Right cardiac atrium (tissue), 5 donors: ENCODE results near the gene PRM3. TPM values are rescaled to one million over a fixed set of nuclear protein-coding genes. Genes with fewer than 3 reads are reported as not detected.
"Not testable (repeated sequence)": the region's sequence is repeated elsewhere in the genome, so short reads cannot be mapped to it uniquely, and the experiment has no call there.

Experiments used
- ATAC-seq, 2 donors: fragments of 200-7000 bp; cut with Tn5 transposase; one replicate each; pipeline versions ENCODE4 v1.8.0 to v1.9.1; 2020; ENCODE audit warnings: moderate library complexity in 2 of 2, mild to moderate bottlenecking in 1 of 2
- DNase-seq, 3 donors: peaks; one replicate each; pipeline ENCODE4 v3.0.0-alpha.2; 2020
- H3K27ac ChIP-seq: one replicate; pipeline ENCODE4 v1.5.1; 2013; ENCODE audit warnings: mild to moderate bottlenecking, low read length, control low read depth, moderate library complexity
- H3K27me3 ChIP-seq: one replicate; pipeline ENCODE4 v1.6.1; 2013; ENCODE audit not compliant: control insufficient read depth, insufficient read depth
- H3K4me1 ChIP-seq: one replicate; pipeline ENCODE4 v1.6.1; 2013; ENCODE audit warnings: low read length; ENCODE audit not compliant: control insufficient read depth, insufficient read depth
- H3K4me3 ChIP-seq: one replicate; pipeline ENCODE4 v1.5.1; 2013; ENCODE audit warnings: low read length, control low read depth
- H3K9me3 ChIP-seq: one replicate; pipeline ENCODE4 v1.6.1; 2013; ENCODE audit warnings: low read length; ENCODE audit not compliant: control insufficient read depth
- WGBS: extraction: QIAGEN DNeasy Blood & Tissue Kit; methylation state at CpG from one replicate; pipeline ENCODE4 v1.1.7; 2013; 5-methylcytosine and 5-hydroxymethylcytosine counted together
- intact Hi-C, 4 donors: fragments of 100-400 bp; cut with DNase I; formaldehyde crosslinking; loops; one replicate each; pipeline versions ENCODE4 v1.11.0 to v1.14.0; 2022 to 2023
- polyA plus RNA-seq: library from polyadenylated mRNA; stranded (reverse); fragments of 200-250 nt; gene quantifications from one replicate; pipeline ENCODE4 v1.2.3, GENCODE V29; 2013
- total RNA-seq, 4 donors: library from RNA; stranded (reverse); fragmentation: NEBNext Ultra II Directional; extraction: Animal tissue kit (Norgen Biotek cat#: 25700); gene quantifications; one replicate each; pipeline ENCODE4 v1.2.1, GENCODE V29; 2021
- donor health status: healthy with polysubstance abuse.
- donor health status: DM: no; HTN: yes; CAD: no.
- donor health status: DM: no; HTN: no; CAD: no.
- donor health status: DM: no; HTN: yes; CAD: no; lungs with severe emphysema.
- donor health status: DM: yes; HTN: yes; CAD: no.

Gene PRM3
- total and polyA plus RNA-seq, 5 donors, result not detected

GRCh38 chr16:11292076-11292748, 18.8 kb upstream of the PRM3 start:
- H3K4me1 ChIP-seq, result no peaks in the 10 kb centered on the region
- no peak overlapping the region for H3K4me3 ChIP-seq
- intact Hi-C loops, result no loop called here
- 87% methylated on average over 7 of the region's 7 CpGs for WGBS
- no peaks in the 10 kb centered on the region for H3K27me3 ChIP-seq
- ATAC-seq (no peak), DNase-seq (no peak)
- H3K9me3 ChIP-seq, result no peaks in the 10 kb centered on the region
- no peak overlapping the region for H3K27ac ChIP-seq

- no peaks in the 10 kb centered on the region for H3K9me3 ChIP-seq
- no peak overlapping the region for H3K4me3 ChIP-seq
- no peaks in the 10 kb centered on the region for H3K4me1 ChIP-seq
- H3K27ac ChIP-seq, result no peak overlapping the region
- no peak for DNase-seq
- WGBS, result 68% methylated on average over 10 of the region's 10 CpGs
- intact Hi-C loops, result no loop called here
- no peak for ATAC-seq
- H3K27me3 ChIP-seq, result no peaks in the 10 kb centered on the region
Observed at GRCh38 chr16:11291091-11291703, 17.8 kb upstream of the PRM3 start.

- Histone ChIP-seq H3K9me3 (no peaks in the 10 kb centered on the region), H3K4me1 (no peaks in the 10 kb centered on the region), H3K4me3 (no peak overlapping the region), H3K27ac (no peak overlapping the region), H3K27me3 (no peaks in the 10 kb centered on the region)
- WGBS, result 94% methylated on average over 8 of the region's 8 CpGs
- DNase-seq (no peak), ATAC-seq (no peak)
- intact Hi-C loops, result no loop called here
Observed at GRCh38 chr16:11290102-11290893, 16.9 kb upstream of the PRM3 start.

DNA sequence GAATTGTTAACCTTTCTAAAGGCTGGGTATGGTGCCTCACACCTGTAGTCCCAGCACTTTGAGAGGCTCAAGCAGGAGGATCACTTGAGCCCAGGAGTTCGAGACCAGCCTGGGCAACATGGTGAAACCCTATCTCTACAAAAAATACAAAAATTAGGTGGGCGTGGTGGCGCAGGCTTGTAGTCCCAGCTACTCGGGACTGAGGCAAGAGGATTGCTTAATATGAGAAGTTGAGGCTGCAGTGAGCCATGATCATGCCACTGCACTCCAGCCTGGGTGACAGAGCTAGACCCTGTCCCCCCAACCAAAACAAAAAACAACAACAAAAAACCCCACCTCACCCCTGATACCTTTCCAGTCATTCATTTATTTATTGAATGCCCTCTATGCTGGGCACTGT, 16.3 kb upstream of the PRM3 start:
- DNase-seq, H3K4me1 ChIP-seq, H3K27me3 ChIP-seq, intact Hi-C loops, H3K27ac ChIP-seq, H3K9me3 ChIP-seq, ATAC-seq, H3K4me3 ChIP-seq: not testable (repeated sequence)
- WGBS, result 88% methylated on average over 4 of the region's 4 CpGs

- H3K27me3 ChIP-seq, result no peaks in the 10 kb centered on the region
- H3K4me1 ChIP-seq, result no peaks in the 10 kb centered on the region
- H3K27ac ChIP-seq, result no peak overlapping the region
- intact Hi-C loops, result no loop called here
- ATAC-seq (no peak), DNase-seq (no peak)
- 97% methylated on average over 2 of the region's 2 CpGs for WGBS
- no peak overlapping the region for H3K4me3 ChIP-seq
- H3K9me3 ChIP-seq, result no peaks in the 10 kb centered on the region
Observed at GRCh38 chr16:11289202-11289601, 15.8 kb upstream of the PRM3 start.

GRCh38 chr16:11285842-11286241, 12.4 kb upstream of the PRM3 start:
- intact Hi-C loops, result no loop called here
- ATAC-seq, result no peak
- 79% methylated on average over 2 of the region's 2 CpGs for WGBS
- Histone ChIP-seq H3K4me1 (no peaks in the 10 kb centered on the region), H3K4me3 (no peak overlapping the region), H3K27me3 (no peaks in the 10 kb centered on the region), H3K27ac (no peak overlapping the region), H3K9me3 (no peaks in the 10 kb centered on the region)
- DNase-seq, result no peak

DNA sequence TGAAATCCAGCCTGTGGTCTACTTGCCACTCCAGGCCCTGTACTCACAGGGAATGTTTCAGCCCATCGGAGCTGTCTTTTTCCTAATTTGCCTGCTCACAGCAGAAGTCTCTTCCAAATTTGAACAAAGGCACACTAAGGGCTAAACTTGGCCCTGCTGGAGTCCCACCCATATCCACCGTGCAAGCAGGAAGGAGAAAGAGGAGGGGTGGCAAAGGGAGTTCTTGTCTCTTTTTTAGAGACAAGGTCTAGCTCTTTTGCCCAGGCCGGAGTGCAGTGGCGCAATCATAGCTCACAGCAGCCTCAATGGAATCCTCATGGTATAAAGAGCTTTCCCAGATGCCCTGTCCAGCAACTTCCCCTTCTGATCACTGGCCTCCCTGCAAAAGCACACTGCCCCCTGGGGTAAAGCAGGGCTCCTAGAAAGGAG, 10.4 kb upstream of the PRM3 start:
- DNase-seq (no peak), ATAC-seq (no peak)
- 51% methylated on average over 4 of the region's 4 CpGs for WGBS
- no peaks in the 10 kb centered on the region for H3K4me1 ChIP-seq
- H3K4me3 ChIP-seq, result no peak overlapping the region
- no peaks in the 10 kb centered on the region for H3K9me3 ChIP-seq
- no peak overlapping the region for H3K27ac ChIP-seq
- intact Hi-C loops, result no loop called here
- H3K27me3 ChIP-seq, result no peaks in the 10 kb centered on the region

DNA sequence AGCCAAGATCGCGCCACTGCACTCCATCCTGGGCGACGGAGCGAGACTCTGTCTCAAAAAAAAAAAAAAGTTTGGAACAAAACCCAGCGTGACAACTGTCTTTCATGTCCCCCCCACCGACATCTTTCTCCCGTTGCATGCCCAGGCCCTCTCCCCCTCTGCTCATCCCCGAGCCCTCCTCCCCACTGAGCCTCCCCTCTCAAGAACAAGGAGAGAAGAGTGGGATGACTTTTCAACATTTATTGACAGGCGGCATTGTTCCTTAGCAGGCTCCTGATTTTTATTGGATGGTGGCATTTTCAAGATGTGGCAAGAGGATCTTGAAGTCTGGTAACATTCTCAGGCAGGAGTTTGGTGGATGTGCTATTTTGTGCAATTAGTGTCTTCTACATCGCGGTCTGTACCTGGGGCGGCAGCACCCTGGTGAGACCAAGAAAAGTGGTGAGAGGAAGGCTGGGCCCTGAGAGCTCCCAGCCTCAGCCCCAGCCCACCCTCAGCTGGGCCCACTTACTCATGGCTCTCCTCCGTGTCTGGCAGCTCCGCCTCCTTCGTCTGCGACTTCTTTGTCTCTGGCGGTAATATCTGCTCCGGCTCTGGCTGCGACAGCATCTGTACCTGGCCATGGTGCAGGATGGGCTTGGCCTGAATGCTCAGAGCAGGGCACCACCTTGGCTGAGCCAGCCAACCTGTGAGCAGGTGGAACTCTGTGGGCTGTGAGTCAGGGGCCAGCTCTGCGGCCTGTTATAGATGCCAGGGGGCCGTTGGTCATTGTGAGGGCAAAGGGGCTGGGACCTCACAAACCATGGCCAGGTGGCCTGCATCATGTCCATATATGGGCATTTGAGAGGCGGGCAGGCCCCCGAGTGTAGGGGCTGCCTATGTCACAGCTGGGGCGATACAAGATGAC, 7.4 kb upstream of the PRM3 start, which contains the start of gene PRM1:
TSS of gene PRM1 (minus strand) at position 715 of the 907 bp plus-strand sequence. CDS start at position 623, 92 bp downstream.
- Histone ChIP-seq H3K27me3 (no peaks in the 10 kb centered on the region), H3K4me3 (no peak within 1 kb of the TSS), H3K4me1 (no peaks in the 10 kb centered on the region), H3K9me3 (no peaks in the 10 kb centered on the region), H3K27ac (no peak within 1 kb of the TSS)
- ATAC-seq, result no peak
- intact Hi-C loops, result no loop called here
- DNase-seq, result no peak
- WGBS, result 81% methylated on average over 25 of the region's 25 CpGs

- Histone ChIP-seq H3K4me3 (no peak overlapping the region), H3K4me1 (no peaks in the 10 kb centered on the region), H3K9me3 (no peaks in the 10 kb centered on the region), H3K27ac (no peak overlapping the region), H3K27me3 (no peaks in the 10 kb centered on the region)
- ATAC-seq (no peak), DNase-seq (no peak)
- WGBS, result 80% methylated on average over 7 of the region's 7 CpGs
- intact Hi-C loops, result loop anchor here in 1 of 4 donors (10.0 kb wide), 1 partner anchor 76 kb away; no protein-coding TSS in a partner anchor
Observed at GRCh38 chr16:11278681-11279628, 5.5 kb upstream of the PRM3 start.
